IMR-90 (cell line): ENCODE measurements around the gene RYR2.

Experiments
- BHLHE40 ChIP-seq: fragments of 150-350 bp; IDR thresholded peaks from 2 replicates; pipeline ENCODE4 v1.6.1; 2016; ENCODE audit warnings: mild to moderate bottlenecking, low read depth, low read length
- CEBPB ChIP-seq: IDR thresholded peaks from 2 replicates; pipeline ENCODE4 v1.6.1; 2012; ENCODE audit warnings: low read depth, low read length, improper control_type of control experiment
- FOS ChIP-seq: fragments of 150-350 bp; IDR thresholded peaks from 2 replicates; pipeline ENCODE4 v1.6.1; 2016; ENCODE audit warnings: low read depth, low read length
- MAFK ChIP-seq: IDR thresholded peaks from 2 replicates; pipeline ENCODE4 v1.6.1; 2012; ENCODE audit warnings: low read depth, low read length, improper control_type of control experiment
- MAZ ChIP-seq: IDR thresholded peaks from 2 replicates; pipeline ENCODE4 v1.6.1; 2012; ENCODE audit warnings: low read depth, mild to moderate bottlenecking, low read length, improper control_type of control experiment, moderate library complexity, borderline replicate concordance
- MXI1 ChIP-seq: IDR thresholded peaks from 2 replicates; pipeline ENCODE4 v1.6.1; 2012; ENCODE audit warnings: low read depth, mild to moderate bottlenecking, low read length, moderate library complexity, borderline replicate concordance
- POLR2A ChIP-seq: IDR thresholded peaks from 2 replicates; pipeline ENCODE4 v1.6.1; 2012; ENCODE audit warnings: mild to moderate bottlenecking, low read depth, low read length
- RAD21 ChIP-seq: IDR thresholded peaks from 2 replicates; pipeline ENCODE4 v1.6.1; 2012; ENCODE audit warnings: low read length, improper control_type of control experiment
- RCOR1 ChIP-seq: IDR thresholded peaks from 2 replicates; pipeline ENCODE4 v1.6.1; 2012; ENCODE audit warnings: mild to moderate bottlenecking, low read length, improper control_type of control experiment; ENCODE audit not compliant: insufficient replicate concordance
- RFX5 ChIP-seq: IDR thresholded peaks from 2 replicates; pipeline ENCODE4 v1.8.0; 2012; ENCODE audit warnings: low read depth, mild to moderate bottlenecking, low read length, moderate library complexity
- TF ChIP-seq, protein P1 (sequence below): fragments of 150-350 bp; IDR thresholded peaks from 2 replicates; pipeline ENCODE4 v1.6.1; 2017; ENCODE audit warnings: mild to moderate bottlenecking, antibody characterized with exemption, low read length, low read depth
- TF ChIP-seq, protein P2 (sequence below): conservative IDR thresholded peaks from 2 replicates; pipeline ENCODE4 v1.5.1; 2012; ENCODE audit warnings: mild to moderate bottlenecking, low read depth, low read length, improper control_type of control experiment
- TF ChIP-seq, protein P3 (sequence below): fragments of 150-350 bp; IDR thresholded peaks from 2 replicates; pipeline ENCODE4 v1.6.1; 2016; ENCODE audit warnings: low read depth, mild to moderate bottlenecking, low read length, moderate library complexity, borderline replicate concordance

DNA sequence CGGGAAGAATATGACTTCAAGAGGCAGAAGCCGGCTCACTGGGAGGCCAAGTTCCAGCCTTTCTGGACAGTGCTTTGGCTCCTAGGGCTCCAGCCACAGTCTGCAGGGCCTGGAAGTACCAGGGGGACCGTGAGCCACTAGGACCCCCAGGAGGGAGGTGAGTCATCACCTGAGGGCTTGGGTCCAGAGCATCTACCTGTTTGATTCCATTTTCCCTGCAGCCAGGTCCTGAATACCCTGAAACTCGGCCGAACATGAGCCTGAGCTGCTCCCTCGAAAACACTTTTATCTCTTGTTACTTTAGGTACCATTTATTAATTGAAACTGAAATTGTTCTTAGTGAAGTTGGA is 164.1 kb downstream of the RYR2 start:
- TF ChIP-seq, protein P1, sequence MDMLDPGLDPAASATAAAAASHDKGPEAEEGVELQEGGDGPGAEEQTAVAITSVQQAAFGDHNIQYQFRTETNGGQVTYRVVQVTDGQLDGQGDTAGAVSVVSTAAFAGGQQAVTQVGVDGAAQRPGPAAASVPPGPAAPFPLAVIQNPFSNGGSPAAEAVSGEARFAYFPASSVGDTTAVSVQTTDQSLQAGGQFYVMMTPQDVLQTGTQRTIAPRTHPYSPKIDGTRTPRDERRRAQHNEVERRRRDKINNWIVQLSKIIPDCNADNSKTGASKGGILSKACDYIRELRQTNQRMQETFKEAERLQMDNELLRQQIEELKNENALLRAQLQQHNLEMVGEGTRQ = no peak
- TF ChIP-seq, protein P2, sequence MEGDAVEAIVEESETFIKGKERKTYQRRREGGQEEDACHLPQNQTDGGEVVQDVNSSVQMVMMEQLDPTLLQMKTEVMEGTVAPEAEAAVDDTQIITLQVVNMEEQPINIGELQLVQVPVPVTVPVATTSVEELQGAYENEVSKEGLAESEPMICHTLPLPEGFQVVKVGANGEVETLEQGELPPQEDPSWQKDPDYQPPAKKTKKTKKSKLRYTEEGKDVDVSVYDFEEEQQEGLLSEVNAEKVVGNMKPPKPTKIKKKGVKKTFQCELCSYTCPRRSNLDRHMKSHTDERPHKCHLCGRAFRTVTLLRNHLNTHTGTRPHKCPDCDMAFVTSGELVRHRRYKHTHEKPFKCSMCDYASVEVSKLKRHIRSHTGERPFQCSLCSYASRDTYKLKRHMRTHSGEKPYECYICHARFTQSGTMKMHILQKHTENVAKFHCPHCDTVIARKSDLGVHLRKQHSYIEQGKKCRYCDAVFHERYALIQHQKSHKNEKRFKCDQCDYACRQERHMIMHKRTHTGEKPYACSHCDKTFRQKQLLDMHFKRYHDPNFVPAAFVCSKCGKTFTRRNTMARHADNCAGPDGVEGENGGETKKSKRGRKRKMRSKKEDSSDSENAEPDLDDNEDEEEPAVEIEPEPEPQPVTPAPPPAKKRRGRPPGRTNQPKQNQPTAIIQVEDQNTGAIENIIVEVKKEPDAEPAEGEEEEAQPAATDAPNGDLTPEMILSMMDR = no peak
- TF ChIP-seq POLR2A (no peak), MXI1 (no peak), RAD21 (no peak), MAZ (no peak), RFX5 (no peak), MAFK (no peak), RCOR1 (no peak), CEBPB (no peak), BHLHE40 (no peak), FOS (no peak)
- TF ChIP-seq, protein P3, sequence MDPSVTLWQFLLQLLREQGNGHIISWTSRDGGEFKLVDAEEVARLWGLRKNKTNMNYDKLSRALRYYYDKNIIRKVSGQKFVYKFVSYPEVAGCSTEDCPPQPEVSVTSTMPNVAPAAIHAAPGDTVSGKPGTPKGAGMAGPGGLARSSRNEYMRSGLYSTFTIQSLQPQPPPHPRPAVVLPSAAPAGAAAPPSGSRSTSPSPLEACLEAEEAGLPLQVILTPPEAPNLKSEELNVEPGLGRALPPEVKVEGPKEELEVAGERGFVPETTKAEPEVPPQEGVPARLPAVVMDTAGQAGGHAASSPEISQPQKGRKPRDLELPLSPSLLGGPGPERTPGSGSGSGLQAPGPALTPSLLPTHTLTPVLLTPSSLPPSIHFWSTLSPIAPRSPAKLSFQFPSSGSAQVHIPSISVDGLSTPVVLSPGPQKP = no peak
